PFSK-1 (cell line): ENCODE results near the gene DISC1.

ENCODE experiments used
- FOXP2 ChIP-seq: optimal IDR thresholded peaks from 2 replicates; pipeline ENCODE3; 2011; ENCODE audit warnings: borderline replicate concordance, control low read depth, inconsistent platforms; ENCODE audit not compliant: insufficient read depth; ENCODE audit errors: extremely low read length, extremely low read depth
- POLR2AphosphoS5 ChIP-seq: IDR thresholded peaks from 2 replicates; pipeline ENCODE4 v1.6.1; 2012; ENCODE audit warnings: low read depth, mild to moderate bottlenecking, control low read depth, low read length, moderate library complexity
- REST ChIP-seq, 2 experiments: IDR thresholded peaks; 2 replicates each; pipeline versions ENCODE4 v1.6.1 to v1.8.0; 2011 to 2012; ENCODE audit warnings: low read depth in 2 of 2, low read length in 2 of 2, control low read depth in 1 of 2, inconsistent platforms in 1 of 2, mild to moderate bottlenecking in 1 of 2, moderate library complexity in 1 of 2; ENCODE audit not compliant: insufficient read depth in 1 of 2
- SIN3A ChIP-seq: IDR thresholded peaks from 2 replicates; pipeline ENCODE4 v1.6.1; 2012; ENCODE audit warnings: mild to moderate bottlenecking, low read length, moderate library complexity, borderline replicate concordance; ENCODE audit not compliant: insufficient read depth
- TAF1 ChIP-seq: IDR thresholded peaks from 2 replicates; pipeline ENCODE4 v1.6.1; 2012; ENCODE audit warnings: low read length, control low read depth, borderline replicate concordance; ENCODE audit not compliant: insufficient read depth

- TF ChIP-seq REST (IDR thresholded peaks at IDR 0.05; ENCODE audit: insufficient read depth in 1 of 2, low read depth in 2 of 2, low read length in 2 of 2) (no peak), POLR2AphosphoS5 (no peak), TAF1 (no peak), FOXP2 (no peak), SIN3A (no peak)
Observed at GRCh38 chr1:232048481-232048880, 421.9 kb downstream of the DISC1 start.
